ENCODE measurements around the gene FZR1. TPM values are rescaled to one million over a fixed set of nuclear protein-coding genes. Genes with fewer than 3 reads are reported as not detected.

The FZR1 gene
- total and polyA plus RNA-seq, 2 experiments from 2014 or later, result 16.1 to 39.2 TPM

- peaks cover 12% of the 10 kb centered on the region for H3K36me3 Mint-ChIP-seq (ENCODE audit: low read depth)
- Histone ChIP-seq H3K27ac (ENCODE audit: low read depth) (no peak overlapping the region), H3F3A (replicated peaks; ENCODE audit: low read depth) (no peaks in the 10 kb centered on the region), H2AFZ (no peak overlapping the region), H3K27me3 (ENCODE audit: insufficient read depth) (no peaks in the 10 kb centered on the region), H3K36me3 (ENCODE audit: insufficient read depth) (no peaks in the 10 kb centered on the region), H3K9me2 (ENCODE audit: insufficient read depth) (no peaks in the 10 kb centered on the region), H3K4me3 (no peak overlapping the region), H3K79me2 (replicated peaks; ENCODE audit: insufficient read depth) (peaks cover 10% of the 10 kb centered on the region; the same call in 1 of the 2 replicates), H4K20me1 (replicated peaks; ENCODE audit: insufficient read depth) (no peaks in the 10 kb centered on the region; the same call in 1 of the 2 replicates), H3K4me1 (ENCODE audit: insufficient read depth) (no peaks in the 10 kb centered on the region; the same call in 1 of the 2 replicates), H3K4me2 (no peak overlapping the region)
- DNase-seq (ENCODE audit: low spot score), result no peak
- H3K4me3 Mint-ChIP-seq, result no peak overlapping the region
- H3K9me3 Mint-ChIP-seq, result no peaks in the 10 kb centered on the region; the same call in 2 of the 3 replicates
- peaks cover 5% of the 10 kb centered on the region for H3K4me1 Mint-ChIP-seq
- no peak for ATAC-seq
- H3K27ac Mint-ChIP-seq, result no peak overlapping the region
- no peak for TF ChIP-seq REST (IDR thresholded peaks at IDR 0.05; ENCODE audit: unreplicated experiment)
- TF ChIP-seq STAT1 (IDR thresholded peaks at IDR 0.05; ENCODE audit: unreplicated experiment), result no peak
- TF ChIP-seq, protein P1, sequence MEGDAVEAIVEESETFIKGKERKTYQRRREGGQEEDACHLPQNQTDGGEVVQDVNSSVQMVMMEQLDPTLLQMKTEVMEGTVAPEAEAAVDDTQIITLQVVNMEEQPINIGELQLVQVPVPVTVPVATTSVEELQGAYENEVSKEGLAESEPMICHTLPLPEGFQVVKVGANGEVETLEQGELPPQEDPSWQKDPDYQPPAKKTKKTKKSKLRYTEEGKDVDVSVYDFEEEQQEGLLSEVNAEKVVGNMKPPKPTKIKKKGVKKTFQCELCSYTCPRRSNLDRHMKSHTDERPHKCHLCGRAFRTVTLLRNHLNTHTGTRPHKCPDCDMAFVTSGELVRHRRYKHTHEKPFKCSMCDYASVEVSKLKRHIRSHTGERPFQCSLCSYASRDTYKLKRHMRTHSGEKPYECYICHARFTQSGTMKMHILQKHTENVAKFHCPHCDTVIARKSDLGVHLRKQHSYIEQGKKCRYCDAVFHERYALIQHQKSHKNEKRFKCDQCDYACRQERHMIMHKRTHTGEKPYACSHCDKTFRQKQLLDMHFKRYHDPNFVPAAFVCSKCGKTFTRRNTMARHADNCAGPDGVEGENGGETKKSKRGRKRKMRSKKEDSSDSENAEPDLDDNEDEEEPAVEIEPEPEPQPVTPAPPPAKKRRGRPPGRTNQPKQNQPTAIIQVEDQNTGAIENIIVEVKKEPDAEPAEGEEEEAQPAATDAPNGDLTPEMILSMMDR (conservative IDR thresholded peaks at IDR 0.05; ENCODE audit: low read depth in 2 of 2), result no peak
- no peak for TF ChIP-seq ZNF114 (CRISPR knock-in tag; IDR thresholded peaks at IDR 0.05)
- TF ChIP-seq EZH2phosphoT487 (IDR thresholded peaks at IDR 0.05; ENCODE audit: unreplicated experiment), result no peak
- TF ChIP-seq ZNF462 (CRISPR knock-in tag; IDR thresholded peaks at IDR 0.05), result no peak
- peaks cover 9% of the 10 kb centered on the region for H3K27me3 Mint-ChIP-seq (ENCODE audit: insufficient read depth, low read depth, poor library complexity)
Measured at GRCh38 chr19:3524904-3525451, 18.9 kb downstream of the FZR1 start.
